Loucy (cell line): Measurements from ENCODE around the gene ADORA1.

Experiments used
- H2AFZ ChIP-seq: fragments of 200-600 bp; sonication (generic); 2 replicates; pipeline ENCODE4 v1.6.0; 2016; ENCODE audit warnings: antibody characterized with exemption, mild to moderate bottlenecking, low read length, moderate library complexity
- H3F3A ChIP-seq: fragments of 200-600 bp; 2 replicates; pipeline ENCODE4 v1.6.0; 2016; ENCODE audit warnings: antibody characterized with exemption, low read depth, mild to moderate bottlenecking
- H3K27me3 ChIP-seq: fragments of 200-600 bp; sonication (generic); 2 replicates; pipeline ENCODE4 v1.6.1; 2014; ENCODE audit warnings: low read length, mild to moderate bottlenecking; ENCODE audit not compliant: insufficient read depth, poor library complexity, severe bottlenecking
- H3K36me3 ChIP-seq: fragments of 200-600 bp; sonication (generic); 2 replicates; pipeline ENCODE4 v1.6.1; 2016; ENCODE audit warnings: low read length; ENCODE audit not compliant: insufficient read depth
- H3K4me1 ChIP-seq: fragments of 200-600 bp; sonication (generic); 2 replicates; pipeline ENCODE4 v1.5.1; 2014; ENCODE audit warnings: low read length, mild to moderate bottlenecking; ENCODE audit not compliant: insufficient read depth, poor library complexity, severe bottlenecking
- H3K4me2 ChIP-seq: fragments of 200-600 bp; sonication (generic); 2 replicates; pipeline ENCODE4 v1.6.0; 2014; ENCODE audit warnings: antibody characterized with exemption, low read length, low read depth, mild to moderate bottlenecking; ENCODE audit not compliant: poor library complexity, severe bottlenecking
- H3K4me3 ChIP-seq: fragments of 200-600 bp; sonication (generic); 2 replicates; pipeline ENCODE4 v1.5.1; 2014; ENCODE audit warnings: low read length, mild to moderate bottlenecking, mixed read lengths; ENCODE audit not compliant: poor library complexity, severe bottlenecking
- H3K79me2 ChIP-seq: fragments of 200-600 bp; sonication (generic); 2 replicates; pipeline ENCODE4 v1.6.1; 2014; ENCODE audit warnings: low read length; ENCODE audit not compliant: insufficient read depth
- H3K9ac ChIP-seq: fragments of 200-600 bp; sonication (generic); 2 replicates; pipeline ENCODE4 v1.6.0; 2014; ENCODE audit warnings: mild to moderate bottlenecking, low read depth, low read length, moderate library complexity; ENCODE audit not compliant: poor library complexity, severe bottlenecking
- H3K9me2 ChIP-seq: fragments of 200-600 bp; sonication (generic); replicated peaks from 2 replicates; pipeline ENCODE4 v1.6.1; 2016; ENCODE audit warnings: low read depth, low read length, mixed read lengths
- H3K9me3 ChIP-seq: fragments of 200-600 bp; sonication (generic); 2 replicates; pipeline ENCODE4 v1.6.1; 2014; ENCODE audit warnings: mild to moderate bottlenecking, antibody characterized with exemption, low read length, low read depth; ENCODE audit not compliant: insufficient read depth
- H4K20me1 ChIP-seq: fragments of 200-600 bp; sonication (generic); 2 replicates; pipeline ENCODE4 v1.6.0; 2014; ENCODE audit warnings: antibody characterized with exemption, low read length, mild to moderate bottlenecking; ENCODE audit not compliant: insufficient read depth, poor library complexity, severe bottlenecking
- CTCF ChIP-seq: fragments of 200-600 bp; sonication (generic); conservative IDR thresholded peaks from 2 replicates; pipeline ENCODE4 v1.5.1; 2014; ENCODE audit warnings: mild to moderate bottlenecking, antibody characterized with exemption, low read length
- EZH2phosphoT487 ChIP-seq: fragments of 200-600 bp; IDR thresholded peaks from 2 replicates; pipeline ENCODE4 v1.6.1; 2018; ENCODE audit warnings: antibody characterized with exemption, mild to moderate bottlenecking, moderate library complexity, borderline replicate concordance

Gene ADORA1

DNA sequence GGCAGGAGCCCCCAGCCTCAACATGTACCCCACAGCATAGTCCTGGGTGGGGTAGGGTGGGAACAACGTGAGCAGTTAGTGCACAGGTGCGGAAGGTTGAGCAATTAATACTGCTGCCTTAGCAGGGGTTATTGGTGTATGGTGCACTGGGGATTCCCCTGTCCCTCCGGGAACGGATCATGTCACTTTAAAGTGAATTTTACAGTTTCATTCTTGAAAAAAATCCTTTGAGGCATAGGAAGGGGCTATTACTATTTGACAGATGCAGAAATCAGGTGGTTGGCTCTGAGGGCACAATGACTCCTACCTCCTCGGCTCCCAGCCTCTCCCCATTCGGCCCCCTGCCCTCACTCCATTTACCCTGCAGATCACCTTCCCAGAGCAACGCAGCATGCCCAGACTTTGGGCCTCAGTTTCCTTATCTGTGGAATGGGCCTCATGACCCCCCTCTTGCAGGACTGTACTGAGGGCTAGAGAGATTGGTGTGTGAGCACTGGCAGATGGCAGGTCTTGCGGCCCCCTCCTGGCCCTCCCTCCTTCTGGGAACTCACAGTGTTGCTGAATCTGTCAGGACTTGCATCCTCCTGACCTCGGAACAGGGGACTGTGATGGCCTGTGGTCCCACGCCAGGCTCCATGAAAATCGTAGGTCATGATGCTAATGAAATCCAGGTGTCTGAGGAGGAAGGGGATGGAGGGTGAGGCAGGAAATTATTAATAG is 53.2 kb downstream of the ADORA1 start:
- H3K4me3 ChIP-seq: no peak overlapping the region
- H3K36me3 ChIP-seq: no peaks in the 10 kb centered on the region
- H2AFZ ChIP-seq: no peak overlapping the region
- H3K9me3 ChIP-seq: no peaks in the 10 kb centered on the region
- H4K20me1 ChIP-seq: no peaks in the 10 kb centered on the region
- H3K9me2 ChIP-seq: no peaks in the 10 kb centered on the region
- H3K9ac ChIP-seq: no peak overlapping the region
- H3K4me1 ChIP-seq: peaks cover 13% of the 10 kb centered on the region
- H3K27me3 ChIP-seq: no peaks in the 10 kb centered on the region
- H3F3A ChIP-seq: no peaks in the 10 kb centered on the region
- no peaks in the 10 kb centered on the region for H3K79me2 ChIP-seq
- no peak for TF ChIP-seq EZH2phosphoT487
- H3K4me2 ChIP-seq: no peak overlapping the region

DNA sequence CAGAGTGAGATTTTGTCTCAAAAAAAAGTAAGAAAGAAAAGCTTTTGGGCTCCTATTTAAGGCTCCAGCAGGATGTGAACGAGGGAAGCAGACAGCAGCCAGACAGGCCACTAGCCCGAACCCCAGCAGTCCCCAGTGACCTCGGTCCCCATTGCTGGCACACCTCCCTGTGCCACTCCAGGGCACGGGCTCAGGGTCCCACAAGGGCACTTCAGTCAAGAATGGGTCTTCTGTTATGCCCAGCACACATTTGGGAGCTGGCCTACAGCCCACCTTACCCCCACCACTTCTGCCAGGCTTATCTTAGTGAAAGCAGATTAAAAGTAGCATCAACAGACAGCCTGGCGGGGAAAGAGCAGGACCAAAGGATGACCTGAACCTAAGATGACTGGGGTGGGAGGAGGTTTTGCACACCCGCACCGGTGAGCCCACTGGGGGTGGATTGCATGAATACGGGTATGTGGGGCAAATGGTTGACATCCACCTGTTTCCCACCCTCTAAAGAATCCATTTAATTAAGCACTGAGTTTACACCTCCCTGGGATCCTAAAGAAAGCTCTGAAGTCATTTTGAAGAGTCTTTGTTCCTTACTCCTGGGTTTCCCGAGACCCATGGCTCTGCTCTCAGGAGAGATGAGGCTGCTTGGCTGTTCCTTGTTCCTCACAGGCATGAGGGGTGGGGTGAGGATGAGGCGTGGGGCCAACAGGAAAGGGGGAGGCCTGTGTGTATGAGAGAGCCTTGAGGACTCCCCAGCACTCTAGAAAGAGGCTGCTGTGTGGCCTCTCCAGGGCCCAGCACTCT is 54.3 kb downstream of the ADORA1 start:
- no peak overlapping the region for H3K9ac ChIP-seq
- H3K79me2 ChIP-seq: no peaks in the 10 kb centered on the region
- no peaks in the 10 kb centered on the region for H4K20me1 ChIP-seq
- TF ChIP-seq EZH2phosphoT487 (no peak), CTCF (no peak)
- H2AFZ ChIP-seq: no peak overlapping the region
- no peak overlapping the region for H3K4me2 ChIP-seq
- peaks cover 13% of the 10 kb centered on the region for H3K4me1 ChIP-seq
- no peaks in the 10 kb centered on the region for H3K36me3 ChIP-seq
- no peaks in the 10 kb centered on the region for H3F3A ChIP-seq
- no peaks in the 10 kb centered on the region for H3K27me3 ChIP-seq
- no peaks in the 10 kb centered on the region for H3K9me3 ChIP-seq
- H3K4me3 ChIP-seq: no peak overlapping the region
- no peaks in the 10 kb centered on the region for H3K9me2 ChIP-seq

GRCh38 chr1:203182387-203182953 is 54.9 kb downstream of the ADORA1 start:
- no peaks in the 10 kb centered on the region for H4K20me1 ChIP-seq
- H3K9ac ChIP-seq: no peak overlapping the region
- H3K4me3 ChIP-seq: no peak overlapping the region
- H2AFZ ChIP-seq: no peak overlapping the region
- no peak overlapping the region for H3K4me2 ChIP-seq
- H3K4me1 ChIP-seq: peaks cover 9% of the 10 kb centered on the region
- TF ChIP-seq CTCF (no peak), EZH2phosphoT487 (no peak)
- no peaks in the 10 kb centered on the region for H3K36me3 ChIP-seq
- no peaks in the 10 kb centered on the region for H3K27me3 ChIP-seq
- H3F3A ChIP-seq: no peaks in the 10 kb centered on the region
- no peaks in the 10 kb centered on the region for H3K9me2 ChIP-seq
- H3K79me2 ChIP-seq: no peaks in the 10 kb centered on the region
- no peaks in the 10 kb centered on the region for H3K9me3 ChIP-seq
